Astrocyte (in vitro differentiated cells and primary cell): ENCODE results near the gene KCNJ4.

ENCODE experiments used
- CTCF ChIP-seq: IDR thresholded peaks from 2 replicates; pipeline ENCODE4 v1.5.1; 2011; ENCODE audit warnings: low read depth, mild to moderate bottlenecking, inconsistent platforms, low read length, moderate library complexity; ENCODE audit not compliant: insufficient read depth
- EZH2 ChIP-seq: IDR thresholded peaks from 2 replicates; pipeline ENCODE4 v1.6.1; 2012; ENCODE audit warnings: mild to moderate bottlenecking, low read length, inconsistent platforms; ENCODE audit not compliant: insufficient read depth

GRCh38 chr22:38474003-38474607 is 19.1 kb upstream of the KCNJ4 start:
- no peak for TF ChIP-seq CTCF
- no peak for TF ChIP-seq EZH2
